NCI-H2029 treated with DMSO at 0.1 percent for 48 hours (cell line): ENCODE results near the gene TENT5D.
"Not testable (repeated sequence)": the region's sequence is repeated elsewhere in the genome, so short reads cannot be mapped to it uniquely, and the experiment has no call there.

Experiments
- DNase-seq: peaks from one replicate; lab custom pipeline; 2025; lab: John Stamatoyannopoulos, UW

TENT5D gene

DNA sequence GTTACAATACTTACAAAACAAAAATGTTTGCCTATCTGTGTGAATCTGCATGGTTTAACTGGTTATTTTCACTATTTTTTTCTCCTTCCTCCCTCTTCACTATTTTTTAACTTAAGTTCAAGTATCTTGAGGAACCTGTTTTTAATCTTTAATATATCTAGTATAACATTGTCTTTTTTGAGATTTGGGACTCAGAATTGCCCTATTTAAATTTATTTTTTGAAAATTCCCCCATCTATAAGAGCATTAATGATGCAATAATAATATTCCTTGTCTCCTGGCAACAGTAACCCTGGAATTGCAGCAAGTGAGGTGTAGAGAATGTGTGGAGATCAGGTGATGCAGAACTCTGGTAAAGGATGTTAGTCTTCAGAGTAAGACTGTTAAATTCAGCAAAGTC, at the start of gene TENT5D:
Gene TENT5D (plus strand): TSS at position 301 of the 400 bp plus-strand sequence. CDS start 22,093 bp downstream, outside the sequence.
- no peak for DNase-seq

GRCh38 chrX:80385651-80386050, 34.6 kb upstream of the TENT5D start:
- not testable (repeated sequence) for DNase-seq

GRCh38 chrX:80388206-80388605, 32.0 kb upstream of the TENT5D start:
- no peak for DNase-seq

- DNase-seq: no peak
Measured at GRCh38 chrX:80412042-80412441, 8.2 kb upstream of the TENT5D start.

- DNase-seq: no peak
Measured at GRCh38 chrX:80423000-80423399, 2.8 kb downstream of the TENT5D start.

DNA sequence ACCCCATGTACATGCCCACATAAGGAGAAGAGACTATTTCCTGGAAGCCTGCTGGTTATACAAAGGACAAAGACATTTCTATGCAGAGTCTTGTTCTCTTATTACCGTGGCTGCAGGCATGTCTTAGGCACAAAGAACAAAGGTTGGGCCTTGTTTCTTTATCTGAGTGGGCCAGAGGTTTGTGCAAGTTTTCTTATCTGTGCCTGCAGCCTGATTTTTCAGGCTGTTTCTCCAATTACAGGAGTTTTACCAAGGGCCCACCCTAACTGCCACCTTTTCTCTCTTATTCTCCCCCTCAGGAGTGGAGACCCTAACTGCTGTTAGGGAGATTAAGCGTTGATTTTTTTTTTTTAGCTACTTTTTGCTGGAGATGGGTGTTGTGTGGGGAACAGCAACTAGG, 3.5 kb downstream of the TENT5D start:
- DNase-seq: no peak

- no peak for DNase-seq
Measured at GRCh38 chrX:80430826-80431504, 10.7 kb downstream of the TENT5D start.

GRCh38 chrX:80431505-80431832, 11.2 kb downstream of the TENT5D start:
- DNase-seq: no peak

- DNase-seq: no peak
Measured at GRCh38 chrX:80432441-80432840, 12.2 kb downstream of the TENT5D start.

- no peak for DNase-seq
Measured at GRCh38 chrX:80432863-80433262, 12.6 kb downstream of the TENT5D start.

GRCh38 chrX:80468166-80468565, 47.9 kb downstream of the TENT5D start:
- DNase-seq: not testable (repeated sequence)

- no peak for DNase-seq
Measured at GRCh38 chrX:80471582-80471981, 51.3 kb downstream of the TENT5D start.

DNA sequence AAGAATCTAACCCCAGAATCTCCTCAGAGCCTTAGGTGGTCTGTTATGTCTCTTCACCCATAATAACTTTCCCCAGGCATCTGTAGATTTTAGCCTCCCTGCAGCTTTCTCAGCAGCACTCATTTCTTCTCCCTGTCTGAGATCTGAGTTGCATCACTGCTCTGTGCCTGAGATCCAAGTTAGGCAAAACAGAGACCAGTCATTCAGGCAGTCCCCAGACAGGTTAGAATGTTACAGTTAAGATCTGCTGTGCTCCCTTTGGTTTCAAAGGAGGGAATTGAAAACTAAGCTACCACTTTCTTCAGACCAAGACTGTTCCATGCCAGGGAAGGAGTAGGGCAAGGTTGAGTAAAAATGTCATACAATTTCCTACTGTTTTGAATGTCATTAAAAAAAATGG, 65.3 kb downstream of the TENT5D start:
- no peak for DNase-seq

GRCh38 chrX:80486299-80486698, 66.1 kb downstream of the TENT5D start:
- no peak for DNase-seq

GRCh38 chrX:80489166-80489565, 68.9 kb downstream of the TENT5D start:
- no peak for DNase-seq
